GM12891 (cell line): Measurements from ENCODE around the gene PKD1L1.

Source experiments
- POLR2A ChIP-seq: IDR thresholded peaks from 2 replicates; pipeline ENCODE4 v1.6.1; 2011; ENCODE audit warnings: low read depth, low read length, control low read depth
- POLR2AphosphoS5 ChIP-seq: IDR thresholded peaks from 2 replicates; pipeline ENCODE4 v1.6.1; 2011; ENCODE audit warnings: low read depth, low read length, control low read depth
- POU2F2 ChIP-seq: IDR thresholded peaks from 2 replicates; pipeline ENCODE4 v1.6.1; 2011; ENCODE audit warnings: low read depth, mild to moderate bottlenecking, control low read depth, low read length, moderate library complexity
- SPI1 ChIP-seq: IDR thresholded peaks from 2 replicates; pipeline ENCODE4 v1.6.1; 2011; ENCODE audit warnings: low read depth, low read length, control low read depth
- TAF1 ChIP-seq: IDR thresholded peaks from 2 replicates; pipeline ENCODE4 v1.6.1; 2011; ENCODE audit warnings: low read depth, low read length, control low read depth

DNA sequence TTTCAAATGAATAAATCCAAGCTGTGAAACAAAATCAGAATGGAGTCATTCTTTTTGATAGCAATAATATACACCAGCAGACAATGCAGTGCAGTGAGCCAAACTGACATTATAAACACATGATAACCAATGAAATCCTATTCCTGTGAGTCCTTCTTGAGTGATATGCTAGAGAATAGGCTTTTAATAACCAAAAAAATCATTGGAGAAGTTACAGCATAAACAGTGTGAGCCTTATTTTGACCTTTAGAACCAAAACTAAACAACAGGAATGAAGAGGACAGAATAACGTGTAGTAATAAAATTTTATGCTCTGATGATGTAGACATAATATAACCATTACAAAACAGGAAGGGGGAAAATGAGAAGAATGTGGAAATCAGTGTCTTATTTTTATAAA lies 22.5 kb upstream of the PKD1L1 start:
- TF ChIP-seq POLR2AphosphoS5 = no peak
- TF ChIP-seq POLR2A = no peak
- TF ChIP-seq SPI1 = no peak
- TF ChIP-seq TAF1 = no peak
- TF ChIP-seq POU2F2 = no peak
